Fibroblast of skin of left quadriceps (primary cell): ENCODE results near the gene FAM13B.
"Not testable (repeated sequence)": the region's sequence is repeated elsewhere in the genome, so short reads cannot be mapped to it uniquely, and the experiment has no call there.

Source experiments
- DNase-seq, 2 experiments: peaks; one replicate each; pipeline ENCODE4 v3.0.0-alpha.2; 2013; ENCODE audit warnings: low read depth in 2 of 2

FAM13B gene

DNA sequence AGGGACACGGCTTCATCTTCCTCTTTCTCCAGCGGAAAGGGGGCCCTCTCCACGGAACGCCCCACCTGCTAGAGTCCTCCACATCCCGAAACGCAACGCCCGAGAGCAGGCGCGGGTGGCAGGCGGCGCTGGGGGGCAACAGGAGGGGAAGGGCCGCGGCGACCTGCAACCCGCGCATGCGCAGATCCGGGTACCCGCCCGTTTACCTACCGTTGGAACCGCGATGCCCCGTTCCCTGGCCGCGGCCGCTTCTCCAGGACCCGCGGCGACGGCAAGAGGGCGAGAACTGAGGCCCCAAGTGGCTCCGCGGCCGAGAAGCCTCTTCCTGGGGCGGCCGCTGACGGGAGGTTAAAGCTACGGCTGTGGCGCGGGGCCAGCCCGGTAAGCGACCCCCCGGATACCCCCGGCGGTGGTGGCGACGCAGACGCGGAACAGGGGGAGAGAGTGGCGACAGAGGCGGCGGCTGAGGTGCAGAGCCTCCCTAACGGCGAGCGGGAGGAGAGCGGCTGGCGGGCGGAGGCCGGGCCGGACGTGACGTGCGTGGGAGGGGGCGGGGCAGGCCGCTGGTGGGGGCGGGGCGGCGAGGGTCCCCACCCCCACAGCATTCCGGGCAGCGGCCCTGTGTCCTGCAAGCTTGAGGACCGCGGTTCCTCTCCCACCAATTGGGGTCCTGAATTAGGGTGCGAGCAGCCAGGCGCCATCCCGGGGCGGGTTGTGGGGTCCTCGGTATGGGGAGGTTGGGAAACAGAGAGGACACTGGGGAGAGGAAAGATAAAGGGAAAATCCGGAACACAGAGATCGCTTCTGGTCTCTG lies at the start of gene FAM13B:
FAM13B (minus strand) TSS at position 508 of the 814 bp plus-strand sequence. CDS start 13,968 bp downstream, outside the sequence.
- peak in 1 of 2 experiments; percentile 30 for DNase-seq

DNA sequence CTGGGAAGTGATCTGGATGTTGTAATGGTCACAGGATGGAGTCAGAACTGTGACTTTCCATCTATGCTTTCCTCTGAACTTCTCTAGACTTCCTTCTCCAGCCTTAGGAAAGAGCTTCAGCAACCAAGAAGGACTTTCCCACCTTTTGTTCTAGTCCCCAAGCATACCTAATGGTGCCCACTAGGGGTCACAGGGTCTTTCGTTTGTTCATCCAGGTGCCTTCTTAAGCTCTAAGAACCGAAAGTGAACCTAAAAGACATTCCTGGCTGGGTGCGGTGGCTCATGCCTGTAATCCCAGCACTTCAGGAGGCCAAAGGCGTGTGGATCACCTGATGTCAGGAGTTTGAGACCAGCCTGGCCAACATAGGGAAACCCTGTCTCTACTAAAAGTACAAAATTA lies 49.2 kb upstream of the FAM13B start:
- no peak for DNase-seq

DNA sequence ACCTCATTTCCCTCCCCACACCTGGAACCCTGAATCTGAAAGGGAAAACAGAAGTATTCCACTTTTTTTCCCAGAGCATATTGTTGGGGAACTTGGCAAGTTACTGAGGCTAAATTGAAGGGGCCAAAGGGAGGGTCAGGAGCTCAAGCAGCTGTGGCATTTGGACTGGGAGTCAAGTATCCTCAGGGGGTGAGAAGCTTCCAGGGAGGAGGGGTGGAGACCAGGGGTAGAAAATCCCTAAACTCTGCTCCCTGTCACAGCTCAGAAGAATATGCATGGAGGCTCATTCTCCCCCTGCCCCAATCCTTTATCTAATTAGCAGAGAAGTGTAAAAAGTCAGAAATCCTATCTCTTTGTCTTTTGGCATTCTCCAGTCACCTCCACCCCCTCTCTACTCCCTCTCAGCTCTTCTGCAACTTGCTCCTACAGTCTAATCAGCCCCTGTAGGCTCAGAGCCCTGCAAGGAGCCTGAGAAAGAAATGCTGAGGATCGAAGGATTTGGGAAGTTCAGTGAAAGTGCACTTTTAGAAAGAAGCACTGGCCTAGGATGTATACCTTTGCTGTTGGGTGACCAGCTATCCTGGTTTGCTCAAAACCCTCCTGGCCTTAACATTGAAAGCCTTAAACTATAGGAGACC lies 45.2 kb upstream of the FAM13B start:
- DNase-seq, result no peak

DNA sequence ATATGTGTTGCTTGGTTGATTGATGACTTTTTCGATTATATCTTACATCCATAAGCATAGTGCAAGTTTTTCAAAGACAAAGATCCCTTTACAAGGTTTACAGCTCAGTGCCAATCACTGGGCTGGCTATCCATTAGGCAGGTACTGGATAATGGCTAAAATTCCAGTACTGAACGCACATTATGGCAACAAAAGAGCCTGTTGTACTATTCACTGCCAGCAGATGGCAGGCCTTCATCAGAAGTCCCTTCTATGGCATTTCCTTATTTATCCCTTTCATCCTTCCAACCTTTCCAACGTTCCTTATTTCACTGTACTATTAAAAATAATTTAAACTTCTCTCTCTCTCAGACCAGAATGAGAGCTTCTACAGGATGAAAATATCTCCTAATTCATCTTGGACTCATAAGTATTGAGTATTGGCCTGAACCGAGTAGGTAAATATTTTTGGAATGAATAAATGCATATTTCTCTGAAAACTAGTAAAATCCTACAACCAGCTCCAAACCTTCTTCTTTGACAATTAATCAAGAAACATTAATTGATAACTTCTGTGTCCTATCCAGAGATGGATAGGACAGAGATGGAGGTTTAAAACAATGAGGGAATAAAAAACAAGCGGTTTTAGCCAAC lies 44.3 kb upstream of the FAM13B start:
- DNase-seq, result peak; percentile 18 to 29

DNA sequence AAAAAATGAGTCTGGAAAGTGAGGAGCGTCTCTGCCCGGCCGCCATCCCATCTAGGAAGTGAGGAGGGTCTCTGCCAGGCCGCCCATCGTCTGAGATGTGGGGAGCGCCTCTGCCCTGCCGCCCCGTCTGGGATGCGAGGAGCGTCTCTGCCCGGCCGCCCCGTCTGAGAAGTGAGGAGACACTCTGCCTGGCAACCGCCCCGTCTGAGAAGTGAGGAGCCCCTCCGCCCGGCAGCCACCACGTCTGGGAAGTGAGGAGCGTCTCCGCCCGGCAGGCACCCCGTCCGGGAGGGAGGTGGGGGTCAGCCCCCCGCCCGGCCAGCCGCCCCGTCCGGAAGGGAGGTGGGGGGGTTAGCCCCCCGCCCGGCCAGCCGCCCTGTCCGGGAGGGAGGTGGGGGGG lies 37.1 kb upstream of the FAM13B start:
- not testable (repeated sequence) for DNase-seq

DNA sequence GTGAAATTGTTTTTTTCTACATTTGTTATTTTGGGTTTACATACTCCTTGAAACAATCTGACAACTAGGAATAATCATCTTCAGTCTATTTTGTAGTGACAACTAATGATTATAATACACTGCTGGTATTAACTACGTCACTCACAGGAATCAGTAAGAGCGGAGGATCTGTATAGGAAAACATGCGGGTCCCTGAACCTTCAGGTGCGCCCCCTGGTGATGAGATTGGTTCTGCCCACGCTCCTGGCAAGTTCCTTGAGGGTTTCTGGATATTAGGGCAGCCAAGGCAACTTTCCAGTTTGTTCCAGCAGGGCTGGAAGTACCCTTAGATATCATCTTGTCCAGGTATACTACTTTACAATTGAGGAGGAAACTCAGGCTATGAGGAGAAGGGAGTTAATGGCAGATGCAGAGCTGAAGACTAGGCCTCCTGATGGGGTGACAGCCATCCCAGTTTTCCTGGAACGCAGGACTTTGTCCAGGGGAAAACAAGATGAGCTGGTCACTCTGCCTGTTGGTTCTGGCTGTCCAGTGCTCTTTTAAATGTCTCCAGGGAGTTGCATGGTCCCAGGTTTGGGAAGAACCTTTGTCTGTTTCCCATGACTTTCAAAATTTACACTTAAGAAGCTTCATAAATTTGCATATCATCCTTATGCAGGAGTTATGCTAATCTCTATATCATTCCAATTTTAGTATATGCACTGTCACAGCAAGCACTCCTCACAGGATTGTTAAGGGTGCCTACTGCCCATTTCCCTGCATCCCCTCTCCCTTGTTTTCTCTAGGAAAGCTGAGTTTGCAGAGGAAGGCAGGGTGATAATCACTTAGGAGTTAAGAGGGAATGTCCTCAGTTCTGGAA lies 36.1 kb upstream of the FAM13B start:
- peak; percentile 35 to 48 for DNase-seq

DNA sequence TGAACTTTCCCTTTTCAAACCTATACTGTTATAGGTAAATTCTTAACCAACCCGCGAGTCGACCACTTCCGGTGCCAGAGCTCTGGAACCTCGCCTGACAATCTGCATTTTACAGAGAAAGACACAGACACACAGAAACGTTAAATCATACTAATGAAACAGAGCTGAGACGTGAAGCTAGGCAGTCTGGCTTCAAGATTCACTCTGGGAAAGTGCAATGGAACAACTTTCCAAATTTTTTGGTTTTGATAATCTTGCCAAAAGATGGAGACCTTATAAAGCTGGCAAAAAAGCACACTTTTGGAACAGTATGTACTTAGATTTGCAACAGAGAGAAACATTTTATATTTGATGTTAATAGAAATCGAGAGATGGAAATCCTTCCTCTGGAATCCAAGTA lies 35.1 kb upstream of the FAM13B start:
- DNase-seq, result no peak

DNA sequence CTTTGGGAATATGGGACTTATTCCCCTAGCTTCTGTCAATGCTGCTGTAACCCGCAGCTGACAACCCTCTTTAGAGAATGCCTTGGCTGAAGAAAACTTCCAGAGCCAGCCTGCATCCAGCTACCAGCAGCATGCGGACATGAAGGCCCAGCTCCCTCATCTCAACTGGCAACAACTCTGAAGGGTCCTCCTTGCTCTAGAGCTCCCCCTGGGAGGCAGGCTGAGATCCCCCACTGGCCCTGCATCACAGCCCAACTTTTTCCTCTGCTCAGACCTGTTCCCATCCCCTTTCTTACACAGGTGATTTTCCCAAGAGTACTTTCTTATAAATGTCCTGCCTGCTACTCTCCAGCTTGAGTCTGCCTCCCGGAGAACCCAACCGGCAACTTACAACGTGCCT lies 32.2 kb upstream of the FAM13B start:
- DNase-seq, result no peak

DNA sequence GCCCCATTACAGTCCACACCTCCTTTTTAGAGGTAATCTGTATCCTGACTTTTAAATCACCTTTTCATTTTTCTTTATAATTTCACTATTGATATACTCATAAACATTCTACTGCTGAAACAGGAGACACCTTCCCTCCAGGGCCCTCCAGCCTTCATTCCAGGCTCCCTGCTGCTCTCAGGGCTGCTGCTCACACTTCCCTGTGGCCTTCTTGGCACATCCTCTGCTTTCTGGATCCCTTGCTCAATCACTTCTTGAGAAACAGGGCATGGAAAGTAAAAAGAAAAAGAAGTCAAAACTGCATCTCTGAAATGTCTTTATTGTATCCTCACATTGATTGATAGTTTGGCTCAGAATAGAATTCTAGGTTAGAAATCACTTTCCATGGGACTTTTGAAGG lies 31.6 kb upstream of the FAM13B start:
- DNase-seq, result no peak

DNA sequence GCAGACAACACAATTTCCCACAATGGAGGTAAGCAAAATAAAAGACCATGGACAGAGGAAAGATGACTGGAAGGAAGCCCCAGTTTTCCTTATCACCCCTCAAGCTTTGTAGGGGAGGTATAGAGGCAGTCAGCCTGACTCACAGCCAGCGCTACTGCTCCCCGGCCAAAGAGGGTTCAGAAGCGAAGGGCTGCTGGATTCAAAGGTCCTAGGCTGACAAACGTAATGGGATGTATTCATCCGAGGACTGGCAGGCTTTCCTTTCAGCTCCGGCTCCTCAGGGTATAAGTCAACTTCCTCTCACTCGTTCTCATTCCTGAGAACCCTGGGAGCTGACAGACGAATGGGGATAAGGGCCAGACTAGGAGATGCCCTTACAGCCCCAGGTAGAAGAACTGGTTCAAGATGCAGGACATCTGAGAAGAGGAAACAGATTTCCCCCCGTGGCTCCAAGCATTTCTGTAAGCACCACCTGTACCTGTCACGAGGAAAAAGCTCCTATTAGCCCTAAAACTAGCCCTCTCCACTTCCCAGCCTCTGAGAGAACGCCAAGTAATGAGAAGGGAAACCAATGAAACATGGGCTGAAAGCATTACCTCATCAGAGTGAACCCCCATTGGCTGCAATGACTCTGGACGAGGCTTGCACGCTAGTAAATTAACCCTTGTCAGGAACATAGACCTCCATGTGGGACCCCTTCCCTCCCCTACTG lies 22.1 kb upstream of the FAM13B start:
- no peak for DNase-seq

DNA sequence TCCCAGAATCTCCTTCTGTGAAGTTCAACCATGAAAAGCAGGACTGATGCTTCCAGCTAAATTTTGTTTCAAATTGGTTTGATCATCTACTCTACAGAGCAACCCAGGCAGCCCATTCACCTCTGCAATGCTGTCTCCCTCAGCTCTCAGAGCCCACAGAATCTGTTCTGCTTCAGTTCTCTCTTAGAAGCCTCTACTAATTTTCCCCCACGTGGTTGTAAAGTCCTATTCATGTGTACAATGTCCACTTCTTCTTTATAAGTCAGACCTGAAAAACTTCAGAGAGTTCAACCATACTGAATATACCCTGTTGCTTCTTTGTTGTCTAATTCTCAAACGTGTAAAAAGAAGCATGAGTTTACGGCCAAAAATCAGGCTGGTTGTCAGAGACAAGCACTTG lies 21.3 kb upstream of the FAM13B start:
- DNase-seq, result no peak

DNA sequence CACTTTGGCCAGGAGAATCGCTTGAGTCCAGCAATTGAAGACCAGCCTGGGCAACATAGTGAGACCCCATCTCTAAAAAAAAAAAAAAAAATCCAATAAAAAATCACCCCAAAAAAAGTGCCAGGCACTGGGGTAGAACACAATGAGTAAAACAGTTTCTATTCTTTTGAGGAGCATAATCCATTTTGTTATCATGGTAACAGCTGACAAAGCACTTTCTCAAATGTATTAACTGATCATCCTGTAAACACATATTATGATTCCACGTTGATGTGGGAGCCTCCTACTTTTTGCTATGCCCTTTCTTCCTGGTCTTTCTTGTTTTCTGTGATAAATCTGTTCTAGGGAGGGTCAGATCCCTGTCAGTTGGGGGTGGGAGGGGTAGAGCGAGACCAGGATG lies 20.7 kb upstream of the FAM13B start:
- DNase-seq, result no peak

DNA sequence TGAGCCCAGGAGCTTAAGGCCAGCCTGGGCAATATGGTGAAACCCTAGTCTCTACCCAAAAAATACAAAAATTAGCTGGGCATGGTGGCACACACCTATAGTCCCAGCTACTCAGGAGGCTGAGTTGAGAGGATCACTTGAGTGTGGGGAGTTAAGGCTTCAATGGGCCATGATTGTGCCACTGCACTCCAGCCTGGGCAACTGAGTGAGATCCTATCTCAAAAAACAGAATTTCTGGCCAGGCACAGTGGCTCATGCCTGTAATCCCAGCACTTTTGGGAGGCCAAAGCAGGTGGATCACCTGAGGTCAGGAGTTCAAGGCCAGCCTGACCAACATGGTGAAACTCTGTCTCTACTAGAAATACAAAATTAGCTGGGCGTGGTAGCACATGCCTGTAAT lies 19.8 kb upstream of the FAM13B start:
- DNase-seq, result not testable (repeated sequence)

DNA sequence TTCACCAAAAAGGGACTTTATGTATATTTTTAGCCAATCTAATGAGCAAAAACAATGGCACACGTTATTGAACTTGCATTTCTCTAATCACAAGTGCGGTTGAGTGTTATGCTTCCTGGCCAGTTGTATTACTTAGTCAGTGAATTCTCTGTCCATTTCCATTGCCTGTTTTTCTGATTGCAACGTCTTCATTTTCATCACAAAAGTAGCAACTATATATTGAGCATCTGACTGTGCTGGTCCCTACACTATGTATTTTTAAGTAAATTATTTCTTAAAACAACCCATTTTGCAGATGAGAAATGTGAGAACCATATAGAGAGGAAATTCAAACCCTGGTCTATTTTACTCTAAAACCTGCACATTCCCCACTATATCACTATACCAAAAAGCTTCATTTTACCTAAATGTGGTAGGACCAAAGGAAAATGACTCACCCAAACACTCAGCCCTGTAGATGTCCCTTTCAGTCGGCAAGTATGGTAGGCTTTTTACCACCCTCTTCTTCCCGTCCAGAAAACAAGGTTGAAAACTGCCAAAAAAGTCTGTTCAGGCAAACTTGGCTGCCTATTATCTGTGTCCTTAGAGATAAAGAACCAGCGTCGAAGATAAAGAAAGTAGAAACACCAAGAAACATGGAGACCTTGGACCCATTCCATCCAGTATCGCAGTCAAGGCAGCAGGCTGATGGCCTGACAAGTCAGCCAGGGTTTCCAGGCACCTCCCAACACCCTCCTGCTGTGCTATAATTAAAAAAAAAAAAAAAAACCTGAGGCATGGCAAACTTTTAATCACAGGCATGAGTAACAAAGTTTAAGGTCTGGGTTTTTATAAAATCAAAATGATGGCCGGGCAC lies 18.8 kb upstream of the FAM13B start:
- DNase-seq, result no peak

DNA sequence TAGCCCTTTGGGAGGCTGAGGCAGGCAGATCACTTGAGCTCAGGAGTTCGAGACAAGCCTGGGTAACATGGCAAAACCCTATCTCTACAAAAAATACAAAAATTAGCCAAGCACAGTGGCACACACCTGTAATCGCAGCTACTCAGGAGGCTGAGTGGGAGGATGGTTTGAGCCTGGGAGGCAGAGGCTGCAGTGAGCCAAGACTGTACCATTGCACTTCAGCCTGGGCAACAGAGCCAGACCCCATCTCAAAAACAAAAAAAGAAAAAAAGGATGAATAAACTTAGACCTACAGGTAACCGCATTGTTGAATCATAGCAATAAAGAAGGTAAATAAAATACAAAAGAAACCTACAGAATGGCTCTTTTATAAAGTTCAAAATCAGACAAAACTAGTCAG lies 12.4 kb upstream of the FAM13B start:
- not testable (repeated sequence) for DNase-seq

DNA sequence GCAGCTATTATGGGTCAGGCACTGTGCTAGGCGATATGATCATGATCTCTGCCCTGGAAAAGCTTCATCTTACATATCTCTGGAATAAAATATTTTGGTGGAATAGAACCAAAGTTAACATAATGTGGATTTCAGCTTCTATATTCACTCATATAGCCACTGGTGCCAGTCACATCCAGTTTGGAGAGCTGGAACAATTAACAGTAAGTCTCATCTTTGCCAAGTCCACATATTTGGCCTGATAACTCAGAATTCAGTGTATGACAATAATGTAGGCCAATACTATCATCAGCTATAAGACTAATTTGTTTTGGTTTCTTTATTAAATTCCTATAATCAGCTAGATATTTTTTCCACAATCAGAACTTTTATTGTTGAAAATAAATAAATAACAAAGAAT lies 5.9 kb upstream of the FAM13B start:
- no peak for DNase-seq

DNA sequence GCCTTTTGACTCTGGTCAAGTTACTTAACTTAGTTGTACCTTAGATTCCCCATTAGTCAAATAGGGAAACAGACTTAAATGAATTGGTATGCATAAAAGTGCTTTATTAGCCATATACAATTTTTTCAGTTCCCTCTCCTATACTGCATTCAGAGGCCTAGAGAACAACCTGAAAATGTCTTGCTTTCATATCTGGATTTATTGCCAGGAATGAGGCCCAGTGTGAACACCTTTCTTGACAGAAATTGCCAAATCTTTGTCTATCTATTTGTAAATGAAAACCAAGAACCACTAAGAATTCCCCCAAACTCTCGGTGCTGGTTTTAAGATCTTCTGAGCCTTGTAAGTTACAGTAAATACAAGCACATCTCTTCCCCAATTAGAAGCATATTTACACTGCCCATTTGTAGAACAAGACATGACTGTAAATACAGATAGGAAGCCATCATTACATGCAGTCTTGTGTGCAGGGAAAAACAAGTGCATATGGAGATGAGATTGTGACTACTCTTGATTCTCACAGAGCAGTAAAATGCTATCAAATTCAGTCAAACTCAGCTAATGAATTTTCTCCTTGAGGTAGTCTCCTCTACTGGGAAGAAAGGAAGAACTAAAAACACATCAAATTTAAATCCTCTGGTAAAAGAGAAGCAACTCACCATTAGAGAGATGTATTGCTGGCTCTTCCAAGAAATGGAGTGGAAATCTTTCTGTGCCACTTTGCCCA lies 5.2 kb upstream of the FAM13B start:
- DNase-seq, result no peak

DNA sequence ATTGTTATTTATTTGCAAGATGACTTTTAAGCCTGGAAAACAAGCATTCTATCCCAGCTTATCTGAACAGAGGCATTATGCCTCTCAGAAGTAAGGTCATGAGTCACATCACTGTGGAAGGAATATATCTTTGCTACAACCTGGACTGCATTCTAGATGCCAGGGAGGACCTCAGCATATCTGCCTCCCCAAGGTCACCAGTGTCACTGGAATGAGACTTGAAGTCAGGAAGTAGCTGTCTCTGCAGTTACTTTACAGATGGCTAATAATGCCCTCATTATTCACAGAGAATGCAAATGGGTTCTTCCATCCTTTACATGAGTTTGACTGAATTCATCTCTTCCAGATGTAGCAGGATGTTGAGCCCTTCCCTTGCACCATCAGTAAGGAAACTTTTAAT lies 4.4 kb upstream of the FAM13B start:
- DNase-seq, result no peak
